ENCODE measurements around the gene TBC1D1.

DNA sequence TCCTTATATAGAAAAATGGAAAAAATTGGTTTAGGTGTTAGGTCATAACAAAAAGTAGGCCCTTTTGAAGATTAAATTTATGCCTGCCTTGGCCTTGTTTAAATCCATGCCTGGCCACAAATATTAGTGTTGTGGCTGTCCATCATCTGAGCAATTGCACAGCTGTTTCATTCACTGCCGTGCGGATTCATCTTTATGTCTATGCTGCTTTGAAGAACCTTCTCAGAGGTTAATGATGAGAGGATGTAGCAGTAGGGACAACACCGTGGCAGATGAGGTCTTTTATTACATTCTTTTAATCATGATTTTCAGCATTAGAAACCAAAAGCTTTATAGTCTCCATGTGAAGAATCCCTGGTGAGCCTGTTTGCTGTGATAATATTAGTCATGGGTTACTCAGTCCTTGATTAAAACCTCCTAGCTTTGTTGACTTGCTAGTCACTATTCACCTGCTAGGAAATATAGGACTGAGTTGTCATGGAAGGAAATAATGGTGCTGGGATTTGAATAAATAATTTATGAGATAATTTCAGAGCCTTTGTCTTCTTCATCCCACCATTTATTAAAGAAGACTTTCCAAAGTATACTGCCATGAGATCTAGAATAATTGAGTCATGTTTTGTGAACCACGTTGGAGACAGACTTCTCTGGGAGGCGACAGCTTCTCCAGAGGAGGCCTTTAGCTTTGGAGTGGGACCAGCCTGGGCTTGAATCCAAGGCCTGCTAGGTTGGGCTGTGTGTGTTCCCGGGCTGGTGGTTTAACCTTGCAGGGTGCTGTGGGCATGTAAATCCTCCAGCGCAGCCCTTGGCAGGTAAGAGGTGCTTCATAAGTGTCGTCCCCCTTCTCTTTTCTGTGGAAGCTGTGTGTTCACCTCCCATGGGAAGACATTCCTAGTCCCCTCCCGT is 122.8 kb downstream of the TBC1D1 start:
- TF ChIP-seq CTCF (IDR thresholded peaks at IDR 0.05) (no peak), POLR2AphosphoS5 (IDR thresholded peaks at IDR 0.05) (no peak)

Data from prostate gland (tissue), 2 donors.